Measurements from ENCODE around the gene FAM216B. TPM values are rescaled to one million over a fixed set of nuclear protein-coding genes. Genes with fewer than 3 reads are reported as not detected.

The FAM216B gene
- total and polyA plus RNA-seq, 10 of the 15 experiments (the other 5 are each of a cell fraction or from before 2014, with no cell fraction given) = not detected

GRCh38 chr13:42796747-42797356, 15.5 kb downstream of the FAM216B start:
- intact Hi-C loops (cut with micrococcal nuclease; ENCODE audit: unreplicated experiment) (no loop called here), in situ Hi-C loops (cut with MboI) (no loop called here)
- RAD21 ChIA-PET (ENCODE audit: unreplicated experiment) = no interaction called here
- no TSS peak for BruUV-seq (replicated peaks)
- CTCF ChIA-PET = no interaction called here
- no peak overlapping the region for H3K4me3 ChIP-seq
- SMC1A ChIA-PET (ENCODE audit: uncharacterized antibody, unreplicated experiment) = no interaction called here
- FAIRE-seq = no peak
- no peaks in the 10 kb centered on the region for H3K4me1 ChIP-seq (ENCODE audit: control insufficient read depth, insufficient read depth, low read length)
- H3K36me3 ChIP-seq (ENCODE audit: control insufficient read depth in 2 of 2, insufficient read depth in 2 of 2, low read length in 1 of 2) = no peaks in the 10 kb centered on the region
- no peaks in the 10 kb centered on the region for H4K20me1 ChIP-seq (ENCODE audit: control insufficient read depth, insufficient read depth)
- no peak overlapping the region for H3K27ac ChIP-seq (ENCODE audit: control insufficient read depth, insufficient read depth)
- 75% methylated on average over 7 of the region's 7 CpGs for WGBS (ENCODE audit: insufficient coverage, insufficient replicate concordance, low lambda C conversion rate, missing lambda C conversion rate)
- H3K79me2 ChIP-seq (ENCODE audit: control insufficient read depth, insufficient read depth, low read length) = no peaks in the 10 kb centered on the region
- no peak for DNase-seq (ENCODE audit: low read depth, low spot score)
- POLR2A ChIA-PET = no interaction called here
- no peaks in the 10 kb centered on the region; the same call in 2 of the 3 replicates for H3K9me3 ChIP-seq (replicated peaks; ENCODE audit: control insufficient read depth, insufficient read depth, low read length)
- no peak overlapping the region for H3K9ac ChIP-seq (ENCODE audit: control insufficient read depth, insufficient read depth, low read length)
- TF ChIP-seq ZBTB40 (IDR thresholded peaks at IDR 0.05; ENCODE audit: borderline replicate concordance) = no peak
- TF ChIP-seq BMI1 (IDR thresholded peaks at IDR 0.05; ENCODE audit: borderline replicate concordance) = no peak
- no peak for TF ChIP-seq ATF2 (IDR thresholded peaks at IDR 0.05; ENCODE audit: low read length)
- TF ChIP-seq TBL1XR1 (IDR thresholded peaks at IDR 0.05; ENCODE audit: low read depth, low read length) = no peak
- no peak for TF ChIP-seq ATF7 (IDR thresholded peaks at IDR 0.05; ENCODE audit: low read depth)
- no peak for TF ChIP-seq ETV6 (conservative IDR thresholded peaks at IDR 0.05 in 1 of 2, IDR thresholded peaks at IDR 0.05 in 1 of 2; ENCODE audit: borderline replicate concordance in 1 of 2, low read depth in 1 of 2)
- no peak for TF ChIP-seq FOXM1 (IDR thresholded peaks at IDR 0.05; ENCODE audit: low read depth, low read length)
- no peak for TF ChIP-seq MLLT1 (IDR thresholded peaks at IDR 0.05)
- TF ChIP-seq SMAD1 (IDR thresholded peaks at IDR 0.05; ENCODE audit: low read depth, partially characterized antibody) = no peak
- TF ChIP-seq RELB (IDR thresholded peaks at IDR 0.05; ENCODE audit: low read depth) = no peak
- no peak for TF ChIP-seq RUNX3 (IDR thresholded peaks at IDR 0.05; ENCODE audit: low read length)
- TF ChIP-seq RAD51 (IDR thresholded peaks at IDR 0.05) = no peak
- H3K4me2 ChIP-seq (ENCODE audit: control insufficient read depth, insufficient read depth) = no peak overlapping the region
- ATAC-seq = no peak
- H3K27me3 ChIP-seq (replicated peaks in 1 of 2; ENCODE audit: control insufficient read depth in 2 of 2, insufficient read depth in 2 of 2, low read length in 1 of 2) = no peaks in the 10 kb centered on the region
- H2AFZ ChIP-seq (ENCODE audit: control insufficient read depth, low read depth, low read length) = no peak overlapping the region

All from GM12878 (cell line).